UCSD-AML1 (cell line): Measurements from ENCODE around the gene CHST11.

Experiments
- DNase-seq: peaks from one replicate; lab custom pipeline; 2025; ENCODE audit not compliant: unreplicated experiment; lab: John Stamatoyannopoulos, UW

Gene CHST11

DNA sequence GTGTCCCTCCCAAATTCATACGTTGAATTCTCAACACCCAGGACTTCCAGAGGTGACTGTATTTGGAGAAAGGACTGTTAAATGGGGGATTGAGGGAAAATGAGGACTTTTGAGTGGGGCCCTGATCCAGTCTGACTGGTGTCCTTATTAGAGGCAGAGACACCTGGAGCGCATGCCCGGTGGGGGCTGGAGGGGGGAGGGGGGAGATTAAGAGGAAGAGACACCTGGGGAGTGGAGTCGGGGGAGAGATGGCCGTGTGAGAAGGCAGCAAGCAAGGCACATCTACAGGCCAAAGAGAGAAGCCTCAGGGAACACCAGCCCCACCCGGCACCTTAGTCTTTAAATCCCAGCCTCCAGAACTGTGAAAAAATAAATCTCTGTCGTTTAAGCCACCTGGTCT is 291.6 kb downstream of the CHST11 start:
- DNase-seq: no peak

DNA sequence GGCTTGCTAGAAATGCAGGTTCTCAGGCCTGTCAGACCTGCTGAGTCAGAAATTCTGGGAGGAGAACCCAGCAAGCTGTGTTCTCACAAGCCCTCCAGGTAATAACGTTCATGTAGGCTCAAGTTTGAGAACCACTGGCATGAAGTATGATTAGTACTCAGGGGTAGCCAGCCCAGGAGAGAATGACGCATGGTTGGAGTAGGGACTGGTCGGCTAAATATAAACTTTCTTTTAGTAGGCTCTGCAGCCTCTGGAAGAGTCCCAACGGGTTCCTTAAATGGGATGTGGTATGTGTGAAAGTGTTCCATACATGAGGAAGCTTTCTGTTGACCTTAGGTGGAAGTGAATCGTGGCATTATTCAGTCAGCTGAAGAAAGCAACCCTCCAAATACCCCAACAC is 292.0 kb downstream of the CHST11 start:
- DNase-seq: no peak

DNA sequence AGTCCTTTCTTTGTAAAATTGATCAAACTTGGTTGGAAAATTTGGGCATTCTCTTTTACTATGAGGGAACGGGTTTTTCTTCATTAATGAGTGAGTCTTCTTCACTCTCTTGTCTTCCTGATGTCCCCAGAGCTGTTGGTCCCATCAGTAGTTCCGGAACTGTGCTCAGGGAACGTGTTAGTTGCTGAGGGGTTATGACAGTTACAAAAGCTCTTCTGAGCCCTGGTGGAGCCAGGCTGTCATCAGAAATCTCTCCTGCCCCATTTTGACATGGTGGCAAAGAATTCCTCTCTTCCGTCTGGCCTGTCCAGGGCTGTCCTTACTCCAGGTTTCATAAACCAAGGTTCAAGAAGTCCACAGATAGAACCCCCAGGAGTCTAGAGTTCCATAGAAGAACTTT is 292.8 kb downstream of the CHST11 start:
- no peak for DNase-seq

DNA sequence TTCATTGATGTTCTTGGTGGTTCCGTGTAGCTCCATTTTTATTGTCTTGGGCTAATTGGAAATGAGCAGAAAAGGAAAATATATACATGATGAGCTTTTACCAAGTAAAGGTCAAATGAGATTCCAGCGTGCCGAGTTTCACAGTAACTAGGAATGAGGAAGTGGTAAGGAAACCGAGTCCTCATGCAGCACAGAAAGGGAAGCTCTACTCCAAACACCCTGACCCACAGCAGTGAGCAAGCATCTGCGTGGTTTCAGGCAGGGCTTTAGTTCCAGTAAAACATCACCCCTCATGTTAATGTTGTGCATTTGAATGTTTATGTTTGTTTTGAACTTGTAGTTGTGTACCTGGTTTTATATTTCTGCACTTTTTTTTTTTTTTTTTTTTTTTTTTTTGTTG is 293.3 kb downstream of the CHST11 start:
- peak; percentile 31 for DNase-seq

DNA sequence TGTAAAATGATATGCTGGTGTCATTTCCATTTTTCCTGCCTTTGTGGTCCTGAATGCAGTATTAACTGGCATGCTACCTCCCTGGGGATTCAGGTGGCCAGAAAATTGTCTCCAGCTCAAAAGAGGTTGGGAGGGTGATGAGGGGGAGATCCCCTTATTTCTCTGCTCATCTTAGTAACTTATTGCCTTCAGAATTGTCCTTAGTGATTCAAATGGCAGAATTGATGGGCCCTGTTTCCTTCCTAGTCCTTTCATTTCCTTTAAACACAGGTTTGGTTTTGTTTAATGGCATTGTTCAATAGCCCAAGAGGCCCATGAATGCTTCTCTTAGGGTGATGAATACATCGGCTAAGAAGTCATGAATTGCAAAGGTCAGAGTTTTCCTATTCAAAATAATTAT is 294.4 kb downstream of the CHST11 start:
- no peak for DNase-seq

DNA sequence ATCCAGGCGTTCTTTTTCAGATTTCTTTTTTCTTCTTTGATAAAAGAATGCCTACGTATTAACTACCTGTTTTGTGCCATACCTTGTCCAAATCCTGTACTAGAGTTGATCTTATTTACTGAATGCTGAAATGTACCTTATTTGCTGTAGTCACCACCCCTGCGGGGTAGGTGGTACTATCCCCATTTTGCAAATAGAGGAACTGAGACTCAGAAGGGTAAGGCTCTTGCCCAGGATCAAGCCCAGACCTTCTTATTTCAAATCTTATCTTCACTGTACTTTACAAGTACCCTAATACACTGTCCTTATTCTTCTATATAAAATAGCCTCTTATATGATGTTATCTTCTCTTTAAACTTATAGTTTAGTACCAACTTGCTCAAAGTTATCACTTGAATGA is 294.8 kb downstream of the CHST11 start:
- DNase-seq: no peak

DNA sequence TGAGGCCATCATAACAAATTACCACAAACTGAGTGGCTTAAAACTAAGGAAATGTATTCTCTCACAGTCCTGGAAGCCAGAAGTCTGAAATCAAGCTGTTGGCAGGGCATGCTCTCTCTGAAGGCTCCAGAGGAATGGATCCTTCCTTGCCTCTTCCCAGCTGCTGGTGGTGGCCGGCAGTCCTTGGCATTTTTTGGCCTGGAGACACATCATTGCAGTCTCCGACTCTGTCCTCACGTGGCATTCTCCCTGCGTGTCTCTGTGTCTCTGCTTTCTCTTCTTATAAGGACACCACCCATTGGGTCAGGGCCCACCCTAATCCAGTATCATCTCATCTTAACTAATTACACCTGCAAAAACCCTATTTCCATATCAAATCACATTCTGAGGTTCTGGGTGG is 295.3 kb downstream of the CHST11 start:
- DNase-seq: no peak

DNA sequence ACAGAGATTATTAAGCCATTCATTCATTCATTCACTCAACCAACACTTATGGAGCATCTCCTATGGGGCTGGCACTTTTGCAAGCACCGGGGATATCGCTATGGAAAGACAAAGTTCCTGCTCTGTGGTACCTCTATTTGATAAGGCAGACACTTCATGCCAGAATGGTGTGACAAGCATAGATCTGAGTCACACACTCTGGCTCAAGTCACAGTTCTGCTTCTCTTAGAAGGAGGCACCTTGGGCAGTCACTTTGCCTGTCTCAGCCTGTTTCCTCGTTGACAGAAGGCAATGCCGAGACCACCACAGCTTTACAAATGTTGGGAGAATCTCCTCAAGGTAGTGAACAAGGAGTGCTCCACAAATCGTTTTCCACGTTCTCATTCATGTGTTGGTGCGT is 296.1 kb downstream of the CHST11 start:
- no peak for DNase-seq

DNA sequence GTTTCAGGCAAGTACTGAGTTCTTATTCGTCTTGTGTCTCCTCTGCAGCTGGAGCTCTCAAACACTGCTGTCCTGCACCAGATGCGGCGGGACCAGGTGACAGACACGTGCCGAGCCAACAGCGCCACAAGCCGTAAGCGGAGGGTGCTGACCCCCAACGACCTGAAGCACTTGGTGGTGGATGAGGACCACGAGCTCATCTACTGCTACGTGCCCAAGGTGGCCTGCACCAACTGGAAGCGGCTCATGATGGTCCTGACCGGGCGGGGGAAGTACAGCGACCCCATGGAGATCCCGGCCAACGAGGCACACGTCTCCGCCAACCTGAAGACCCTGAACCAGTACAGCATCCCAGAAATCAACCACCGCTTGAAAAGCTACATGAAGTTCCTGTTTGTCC is 300.2 kb downstream of the CHST11 start:
- DNase-seq: no peak

DNA sequence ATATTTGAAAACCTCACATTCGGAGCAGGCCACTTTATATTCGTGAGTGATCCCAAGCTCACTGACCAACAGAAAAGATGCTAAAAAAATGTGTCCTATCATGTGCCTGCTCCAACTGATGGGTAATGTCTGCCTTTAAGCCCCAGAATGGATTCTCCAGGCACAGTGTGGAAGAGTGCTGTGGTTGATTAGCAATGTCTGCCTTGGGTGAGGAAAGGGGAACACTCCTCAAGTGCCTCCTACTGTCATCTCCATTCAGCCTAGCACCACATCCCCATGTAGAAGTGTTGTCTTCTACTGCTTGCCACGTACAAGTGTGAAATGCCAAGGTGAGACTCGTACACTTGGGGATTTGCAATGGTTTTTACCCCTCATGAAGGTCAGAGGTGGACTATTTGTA is 302.0 kb downstream of the CHST11 start:
- no peak for DNase-seq

DNA sequence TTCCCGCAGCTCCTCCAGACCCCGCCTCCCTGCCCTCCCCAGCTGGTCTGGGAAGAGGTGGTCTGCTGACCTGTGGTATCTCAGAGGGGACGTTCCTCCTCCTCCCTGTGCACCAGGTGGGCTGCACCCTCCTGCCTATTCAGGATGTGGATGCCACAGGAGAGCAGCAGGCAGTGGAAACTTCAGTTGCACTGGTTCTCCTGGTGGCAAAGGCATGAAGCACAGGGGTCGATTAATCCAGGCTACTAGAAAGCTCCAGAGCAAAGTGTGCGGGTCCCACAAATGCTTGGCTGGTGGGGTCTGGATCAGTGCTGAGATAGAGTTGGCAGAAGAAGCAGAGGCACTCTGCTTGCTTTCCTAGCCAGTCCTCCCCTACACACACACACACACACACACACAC is 304.3 kb downstream of the CHST11 start:
- DNase-seq: no peak

DNA sequence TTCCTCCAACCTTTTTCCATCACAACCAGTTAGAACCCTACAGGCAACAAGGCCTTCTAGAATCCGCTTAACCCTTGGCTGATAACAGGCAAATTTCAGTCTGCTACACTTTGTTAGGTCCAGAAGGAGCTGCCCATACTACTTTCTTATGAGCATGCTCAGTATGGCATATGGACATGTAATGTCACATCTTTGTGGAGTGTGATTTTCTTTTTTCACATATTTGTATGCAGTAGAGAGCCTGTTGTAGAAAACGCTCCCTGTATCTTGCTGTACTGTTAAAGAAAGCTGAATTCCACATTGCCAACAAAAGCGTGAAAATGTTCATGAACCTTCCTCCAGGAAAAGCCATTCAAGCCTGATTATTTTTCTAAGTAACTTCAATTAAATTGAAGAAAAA is 304.9 kb downstream of the CHST11 start:
- DNase-seq: no peak

DNA sequence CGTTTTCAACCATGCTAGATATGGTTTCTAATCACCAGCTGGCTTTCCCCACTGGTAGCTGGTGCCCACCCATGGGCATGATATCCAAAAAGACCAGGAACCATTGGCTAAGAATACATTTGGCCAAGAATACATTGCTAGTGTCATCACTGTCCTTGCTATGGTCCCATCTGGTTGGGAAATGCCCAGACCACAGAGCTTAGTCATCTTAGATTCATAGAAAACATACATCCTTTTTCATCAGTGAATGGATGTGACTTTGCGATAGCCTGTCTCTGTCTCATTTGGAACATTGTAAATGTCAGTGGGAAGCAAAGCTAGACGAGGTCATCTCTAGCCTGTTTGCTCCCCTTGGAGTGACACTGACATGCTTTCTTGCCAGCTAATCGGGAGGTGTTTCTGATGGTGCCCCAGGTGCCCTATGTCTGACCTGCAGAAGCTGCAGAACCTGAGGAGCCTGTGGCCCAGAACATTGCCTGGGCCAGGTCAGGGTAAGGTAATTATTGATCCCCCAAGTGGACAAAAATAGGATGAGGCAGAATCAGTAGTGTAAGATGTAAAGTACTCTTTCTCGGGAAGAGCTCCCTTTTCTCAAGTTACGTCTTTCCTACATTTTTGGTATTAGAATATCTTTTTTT is 306.5 kb downstream of the CHST11 start:
- no peak for DNase-seq

DNA sequence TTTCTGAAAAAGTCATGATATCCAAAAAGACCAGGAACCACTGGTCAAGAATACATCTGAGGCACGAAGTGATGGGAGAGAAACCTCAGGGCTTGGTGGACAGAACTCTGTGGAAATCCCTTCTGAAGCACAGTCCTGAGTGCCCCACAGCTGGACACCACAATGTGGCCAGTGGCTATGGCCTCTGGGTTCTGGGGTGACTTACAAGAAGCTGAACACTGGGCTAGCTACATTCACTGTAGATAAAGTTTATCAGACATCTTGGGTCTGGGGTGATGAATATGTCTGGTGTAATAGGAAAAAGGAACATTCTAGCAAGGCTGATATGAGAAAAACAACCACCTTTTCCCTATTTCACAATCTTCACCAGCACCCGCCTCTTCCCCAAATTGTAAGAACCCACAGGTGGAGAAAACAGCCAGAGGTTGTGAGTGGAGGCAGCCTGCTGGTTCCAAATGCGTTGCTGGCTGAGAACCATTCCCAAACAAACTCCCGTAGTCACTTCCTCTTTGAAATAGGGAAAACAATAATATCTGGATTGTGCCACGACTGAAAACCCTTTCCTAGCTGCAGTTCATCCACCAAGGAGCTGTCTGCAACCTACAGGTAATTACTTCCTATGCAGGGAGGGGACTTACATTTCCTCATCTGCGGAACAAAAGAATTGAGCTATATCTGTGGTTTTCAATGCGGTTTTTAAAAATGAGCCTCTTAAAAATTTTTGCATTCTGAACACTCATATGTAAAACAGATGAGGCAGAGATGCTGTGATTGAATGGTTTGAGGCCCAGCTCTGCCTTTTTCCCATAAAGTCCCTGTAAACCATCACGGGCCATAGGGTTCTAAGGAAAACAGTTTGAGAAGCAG is 307.7 kb downstream of the CHST11 start:
- DNase-seq: no peak

DNA sequence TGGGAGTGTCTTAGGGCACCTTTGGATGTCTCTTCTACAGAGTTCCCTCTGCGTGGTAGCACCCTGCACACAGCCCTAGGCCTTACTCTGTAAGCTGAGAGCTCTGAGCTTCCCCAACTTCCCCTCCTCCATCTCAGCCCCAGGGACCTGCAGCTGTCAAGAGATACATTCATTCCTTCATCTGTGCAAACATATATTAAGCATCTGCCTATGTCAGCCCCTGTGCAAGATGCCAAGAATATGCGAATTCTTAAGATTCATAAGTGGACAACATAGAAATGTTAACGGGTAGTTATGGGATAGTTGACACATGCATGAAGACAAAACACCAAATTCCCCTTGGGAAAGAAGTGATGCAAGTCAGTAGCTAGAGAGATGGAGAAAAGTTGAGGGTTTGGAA is 310.5 kb downstream of the CHST11 start:
- no peak for DNase-seq

DNA sequence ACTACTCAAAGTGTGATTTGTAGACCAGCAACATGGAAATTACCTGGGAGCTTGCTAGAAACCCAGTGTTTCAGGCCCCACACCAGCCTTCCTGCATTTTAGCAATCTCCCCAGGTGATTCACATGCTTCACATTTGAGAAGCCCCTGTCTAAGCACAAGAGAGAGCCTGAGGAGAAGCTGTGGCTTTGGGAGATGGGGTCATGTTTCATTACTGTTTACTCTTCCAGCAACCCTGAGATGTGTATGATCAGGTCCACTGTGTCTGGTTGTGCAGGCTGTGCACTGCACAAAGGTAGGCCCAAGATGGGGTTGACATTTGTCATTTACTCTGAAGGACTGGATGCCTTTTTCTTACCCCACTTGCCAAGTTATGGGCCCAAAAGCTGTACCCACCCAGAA is 311.3 kb downstream of the CHST11 start:
- DNase-seq: no peak

DNA sequence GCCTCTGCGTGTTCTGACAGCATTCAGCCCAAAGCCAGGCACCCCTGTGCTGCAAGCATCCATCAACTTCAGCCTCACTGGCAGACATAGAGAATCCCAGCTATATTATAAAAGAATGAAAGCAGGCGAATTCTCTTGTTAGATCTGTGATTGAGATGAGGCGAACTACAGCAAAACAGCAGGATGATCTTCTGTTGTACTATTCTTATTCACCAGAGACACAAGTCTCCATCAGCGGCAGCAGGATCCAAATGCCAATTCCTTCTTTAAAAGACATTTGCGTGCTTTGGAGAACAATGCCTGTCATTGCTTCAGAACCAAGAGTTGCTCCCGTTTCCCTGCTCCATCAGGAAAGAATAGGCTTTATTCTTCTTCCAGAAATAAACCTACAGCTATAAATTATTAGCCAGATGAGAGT is 312.4 kb downstream of the CHST11 start:
- no peak for DNase-seq

DNA sequence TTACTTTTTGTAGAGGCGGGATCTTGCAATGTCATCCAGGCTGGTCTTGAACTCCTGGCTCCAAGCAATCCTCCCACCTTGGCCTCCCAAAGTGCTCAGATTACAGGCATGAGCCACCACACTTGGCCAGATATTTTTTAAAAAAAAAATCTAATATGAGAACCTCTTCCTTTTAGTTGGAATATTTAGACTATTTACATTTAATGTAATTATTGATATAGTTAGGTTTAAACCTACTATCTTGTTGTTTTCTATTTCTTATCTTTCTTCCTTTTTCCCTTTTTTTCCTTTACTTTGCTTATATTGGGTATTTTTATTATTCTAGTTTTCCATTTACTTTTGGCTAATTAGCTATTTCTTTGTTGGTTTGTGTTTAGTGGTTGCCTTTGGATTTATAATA is 315.6 kb downstream of the CHST11 start:
- DNase-seq: no peak

DNA sequence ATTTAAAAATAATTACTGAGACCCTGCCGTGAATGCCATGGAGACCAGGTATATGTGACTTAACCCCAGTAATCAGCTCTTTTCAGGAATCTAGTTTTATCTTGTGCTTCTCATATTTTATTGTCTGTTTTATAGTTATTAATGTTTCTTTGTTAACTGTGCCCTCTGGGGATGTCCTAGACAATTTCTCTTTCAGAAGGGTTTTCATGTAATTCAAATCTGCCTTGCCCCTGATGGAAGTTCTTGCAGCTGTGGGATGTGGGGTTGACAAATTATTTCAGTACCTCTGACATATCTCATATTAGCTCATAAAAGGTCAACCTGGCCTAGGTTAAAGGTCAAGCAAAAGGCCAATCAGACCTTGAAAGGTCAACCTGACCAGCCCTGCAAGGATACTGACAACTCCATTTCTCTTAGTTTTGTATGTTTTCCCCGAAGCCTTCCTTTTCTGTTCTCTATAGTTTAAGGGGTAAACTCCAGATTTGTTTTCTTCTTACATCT is 319.0 kb downstream of the CHST11 start:
- DNase-seq: no peak

DNA sequence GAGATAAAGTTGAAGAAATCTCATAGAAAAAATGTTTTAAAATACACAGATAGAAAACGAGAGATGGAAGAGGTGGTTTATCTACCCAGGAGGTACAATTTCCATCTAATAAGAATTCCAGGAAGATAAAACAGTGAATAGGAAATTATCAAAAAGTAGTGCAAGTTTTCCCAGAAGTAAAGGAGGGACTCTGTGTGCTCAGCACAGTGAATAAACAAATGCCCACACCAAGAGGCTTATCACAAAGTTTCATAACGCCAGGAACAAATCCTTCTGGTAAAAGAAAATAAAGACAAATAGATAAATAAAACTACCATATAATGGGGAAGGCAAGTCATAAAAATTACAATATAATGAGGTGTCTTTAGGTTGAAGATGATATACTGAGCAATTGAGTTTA is 322.4 kb downstream of the CHST11 start:
- no peak for DNase-seq

DNA sequence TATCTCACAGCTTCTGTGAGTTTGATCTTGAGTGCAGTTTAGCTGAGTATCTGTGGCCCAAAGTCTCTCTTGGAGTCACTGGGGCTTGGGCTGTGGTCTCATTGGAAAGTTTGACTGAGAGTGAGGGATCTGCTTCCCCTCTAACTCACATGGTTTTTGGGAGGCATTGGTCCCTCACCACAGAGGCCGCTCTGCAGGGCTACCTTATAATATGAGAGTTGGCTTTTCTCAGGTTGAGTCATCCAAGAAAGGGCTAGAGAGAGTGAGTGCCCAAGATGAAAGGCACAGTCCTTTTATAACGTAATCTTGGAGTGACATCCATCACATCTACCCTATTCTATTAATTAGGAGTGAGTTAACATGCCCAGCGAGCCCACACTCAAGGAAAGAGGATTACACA is 325.5 kb downstream of the CHST11 start:
- DNase-seq: no peak

DNA sequence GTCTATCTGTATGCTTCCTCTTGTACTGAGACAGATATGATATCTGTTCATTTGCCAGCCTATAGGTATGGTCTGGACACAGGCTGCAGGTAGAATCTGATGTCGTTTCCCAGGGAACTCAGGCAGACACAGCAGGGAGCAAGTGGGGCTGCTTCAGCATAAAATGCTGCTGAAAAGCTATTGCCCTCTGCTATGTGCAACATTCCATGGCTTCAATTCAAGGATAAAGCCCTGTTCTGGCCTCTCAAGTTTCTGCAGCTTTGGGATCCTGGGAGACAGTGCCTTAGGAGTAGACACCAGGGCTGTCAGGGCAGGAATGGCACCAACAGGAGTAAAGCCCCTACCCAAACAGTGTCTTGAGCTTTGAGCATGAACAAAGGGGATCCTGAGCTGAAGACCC is 327.8 kb downstream of the CHST11 start:
- no peak for DNase-seq

DNA sequence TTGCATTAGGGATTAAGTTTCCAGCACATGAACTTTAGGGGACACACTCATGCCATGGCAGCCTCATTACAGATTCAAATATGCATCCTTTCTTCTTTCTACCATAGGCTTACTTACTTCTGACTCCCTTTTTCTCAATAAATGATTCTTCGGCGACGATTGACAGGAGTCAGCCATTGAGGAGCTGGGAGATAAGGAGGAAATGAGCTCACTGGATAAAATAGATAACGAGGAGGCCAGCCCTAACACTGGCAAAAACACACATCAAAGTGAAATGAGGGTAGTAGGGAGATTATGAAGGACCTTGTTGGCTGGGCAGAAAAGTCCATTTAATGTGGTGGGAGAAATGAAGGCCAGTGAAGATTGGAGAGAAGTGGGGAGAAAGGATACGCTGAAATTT is 329.1 kb downstream of the CHST11 start:
- DNase-seq: no peak
